ENCODE results near the gene CAND1. TPM values are rescaled to one million over a fixed set of nuclear protein-coding genes. Genes with fewer than 3 reads are reported as not detected.

The CAND1 gene
- total RNA-seq, 4 donors from 2014 or later = 66.1 to 76.5 (median 72.1) TPM

DNA sequence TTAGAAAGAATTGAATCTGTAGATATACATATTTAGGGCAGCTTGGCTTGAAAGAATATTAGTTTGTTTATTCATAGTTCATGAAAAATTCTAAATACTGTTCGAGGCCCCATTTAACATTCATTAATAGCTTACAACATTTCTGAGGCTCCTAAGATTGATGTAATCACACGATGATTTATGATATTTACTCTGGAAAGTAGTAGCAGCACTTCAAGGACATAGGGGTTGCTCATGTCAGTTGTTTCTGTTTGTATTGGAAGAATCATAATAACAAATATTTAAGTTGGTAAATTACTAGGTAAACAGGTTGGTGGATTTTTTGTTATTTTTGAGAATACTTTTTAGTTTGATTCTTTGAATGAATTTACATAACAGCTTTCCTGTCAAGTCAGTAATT is 30.4 kb downstream of the CAND1 start:
- TF ChIP-seq, protein P1, sequence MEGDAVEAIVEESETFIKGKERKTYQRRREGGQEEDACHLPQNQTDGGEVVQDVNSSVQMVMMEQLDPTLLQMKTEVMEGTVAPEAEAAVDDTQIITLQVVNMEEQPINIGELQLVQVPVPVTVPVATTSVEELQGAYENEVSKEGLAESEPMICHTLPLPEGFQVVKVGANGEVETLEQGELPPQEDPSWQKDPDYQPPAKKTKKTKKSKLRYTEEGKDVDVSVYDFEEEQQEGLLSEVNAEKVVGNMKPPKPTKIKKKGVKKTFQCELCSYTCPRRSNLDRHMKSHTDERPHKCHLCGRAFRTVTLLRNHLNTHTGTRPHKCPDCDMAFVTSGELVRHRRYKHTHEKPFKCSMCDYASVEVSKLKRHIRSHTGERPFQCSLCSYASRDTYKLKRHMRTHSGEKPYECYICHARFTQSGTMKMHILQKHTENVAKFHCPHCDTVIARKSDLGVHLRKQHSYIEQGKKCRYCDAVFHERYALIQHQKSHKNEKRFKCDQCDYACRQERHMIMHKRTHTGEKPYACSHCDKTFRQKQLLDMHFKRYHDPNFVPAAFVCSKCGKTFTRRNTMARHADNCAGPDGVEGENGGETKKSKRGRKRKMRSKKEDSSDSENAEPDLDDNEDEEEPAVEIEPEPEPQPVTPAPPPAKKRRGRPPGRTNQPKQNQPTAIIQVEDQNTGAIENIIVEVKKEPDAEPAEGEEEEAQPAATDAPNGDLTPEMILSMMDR (IDR thresholded peaks at IDR 0.05; ENCODE audit: low read depth) = no peak

DNA sequence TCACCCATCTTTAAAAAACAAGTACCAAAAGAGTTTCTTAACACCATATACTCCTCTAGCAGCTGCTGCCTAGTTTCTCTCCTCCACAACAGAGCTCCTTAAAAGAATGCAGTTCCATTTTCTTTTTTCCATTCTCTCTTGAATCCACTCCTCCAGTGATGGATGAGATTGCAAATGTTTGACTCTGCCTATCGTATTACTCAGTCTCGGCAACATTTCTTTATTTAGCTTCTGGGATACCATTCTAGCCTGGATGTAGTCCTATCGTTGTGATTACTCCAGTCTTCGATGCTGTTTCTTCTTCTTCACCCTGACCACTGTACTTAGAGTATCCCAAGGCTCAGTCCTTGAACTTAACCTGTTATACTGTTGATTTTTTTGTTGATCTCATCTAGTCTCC is 30.8 kb downstream of the CAND1 start:
- TF ChIP-seq, protein P1 (IDR thresholded peaks at IDR 0.05; ENCODE audit: low read depth) = no peak

DNA sequence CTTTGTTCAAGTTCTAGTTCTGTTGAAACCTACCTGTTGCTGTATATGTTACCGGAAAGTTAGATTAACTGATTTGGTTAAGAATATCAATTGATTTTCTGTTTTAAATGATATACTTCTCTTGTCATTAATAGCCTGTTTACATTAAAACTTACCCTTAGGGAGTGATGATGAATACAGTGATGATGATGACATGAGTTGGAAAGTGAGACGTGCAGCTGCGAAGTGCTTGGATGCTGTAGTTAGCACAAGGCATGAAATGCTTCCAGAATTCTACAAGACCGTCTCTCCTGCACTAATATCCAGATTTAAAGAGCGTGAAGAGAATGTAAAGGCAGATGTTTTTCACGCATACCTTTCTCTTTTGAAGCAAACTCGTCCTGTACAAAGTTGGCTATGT is 33.0 kb downstream of the CAND1 start:
- TF ChIP-seq, protein P1 (IDR thresholded peaks at IDR 0.05; ENCODE audit: low read depth) = no peak

DNA sequence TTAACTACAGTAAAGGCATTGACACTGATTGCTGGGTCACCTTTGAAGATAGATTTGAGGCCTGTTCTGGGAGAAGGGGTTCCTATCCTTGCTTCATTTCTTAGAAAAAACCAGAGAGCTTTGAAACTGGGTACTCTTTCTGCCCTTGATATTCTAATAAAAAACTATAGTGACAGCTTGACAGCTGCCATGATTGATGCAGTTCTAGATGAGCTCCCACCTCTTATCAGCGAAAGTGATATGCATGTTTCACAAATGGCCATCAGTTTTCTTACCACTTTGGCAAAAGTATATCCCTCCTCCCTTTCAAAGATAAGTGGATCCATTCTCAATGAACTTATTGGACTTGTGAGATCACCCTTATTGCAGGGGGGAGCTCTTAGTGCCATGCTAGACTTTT is 36.4 kb downstream of the CAND1 start:
- TF ChIP-seq, protein P1 (IDR thresholded peaks at IDR 0.05; ENCODE audit: low read depth) = no peak

DNA sequence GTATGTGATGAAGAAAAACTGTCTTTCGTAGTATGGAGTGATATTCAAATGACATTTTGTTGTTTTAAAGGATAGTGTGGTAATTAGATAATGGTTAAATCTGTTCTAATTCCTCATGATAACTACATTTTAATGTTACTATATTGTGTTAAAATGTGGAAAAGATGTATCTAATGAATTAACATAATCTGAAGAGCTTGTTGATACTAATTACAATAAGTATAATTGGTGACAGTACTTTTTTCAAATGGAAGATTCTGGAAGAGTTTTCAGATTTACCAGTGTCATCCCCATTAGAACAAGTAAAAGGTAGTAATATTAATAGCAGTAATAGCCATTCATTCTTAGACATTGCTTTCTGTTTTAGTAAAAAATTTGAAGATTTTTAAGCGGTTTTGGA is 37.6 kb downstream of the CAND1 start:
- TF ChIP-seq, protein P1 (IDR thresholded peaks at IDR 0.05; ENCODE audit: low read depth) = no peak

DNA sequence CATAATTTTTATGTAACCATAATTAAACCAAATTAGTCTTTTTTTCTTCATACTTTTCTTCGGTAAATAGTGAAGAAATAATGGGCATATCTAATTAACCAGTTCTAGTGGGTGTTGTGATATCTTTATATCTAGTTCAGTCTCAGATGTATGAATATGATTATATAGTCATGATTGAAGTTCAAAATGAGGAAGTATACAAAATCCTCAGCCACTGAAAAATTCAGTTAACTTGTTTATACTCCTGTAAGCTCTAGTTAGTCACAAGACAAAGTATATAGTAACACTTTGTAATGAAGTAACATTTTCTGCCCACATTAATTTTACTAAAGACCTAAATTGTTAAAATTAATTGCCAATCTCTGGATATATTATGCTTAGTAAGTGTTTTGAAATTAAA is 46.5 kb downstream of the CAND1 start:
- TF ChIP-seq, protein P1 (IDR thresholded peaks at IDR 0.05; ENCODE audit: low read depth) = no peak

DNA sequence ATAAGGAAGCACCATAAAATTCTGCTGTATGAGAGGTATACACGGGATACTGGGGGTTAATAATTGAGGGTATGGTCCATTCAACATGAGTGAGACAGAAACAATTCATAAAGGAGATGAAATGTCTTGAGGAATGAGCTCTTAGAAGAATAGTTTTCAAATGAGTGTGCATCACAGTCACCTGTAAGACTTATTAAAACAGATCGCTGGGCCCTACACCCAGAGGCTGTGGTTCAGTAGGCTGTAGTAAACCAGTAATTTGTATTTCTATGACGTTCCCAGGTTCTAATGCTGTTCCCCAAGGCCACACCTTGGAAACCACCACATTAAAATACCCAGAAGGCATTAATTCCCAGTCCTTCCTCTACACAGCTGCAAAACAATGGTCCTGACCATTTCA is 49.6 kb downstream of the CAND1 start:
- TF ChIP-seq, protein P1 (IDR thresholded peaks at IDR 0.05; ENCODE audit: low read depth) = no peak
